ENCODE data around the gene KHDC1L. TPM values are rescaled to one million over a fixed set of nuclear protein-coding genes. Genes with fewer than 3 reads are reported as not detected.
"Not testable (repeated sequence)": the region's sequence is repeated elsewhere in the genome, so short reads cannot be mapped to it uniquely, and the experiment has no call there.

KHDC1L gene
- total RNA-seq, 1 donor from 2014 or later = 0.75 TPM

- Mint-ChIP-seq H3K27me3 (no peaks in the 10 kb centered on the region), H3K27ac (no peak overlapping the region), H3K9me3 (peaks cover 7% of the 10 kb centered on the region), H3K4me1 (ENCODE audit: unreplicated experiment) (no peaks in the 10 kb centered on the region), H3K4me3 (no peak overlapping the region), H3K36me3 (no peaks in the 10 kb centered on the region)
- DNase-seq (ENCODE audit: extremely low spot score, unreplicated experiment) = no peak
- no peak for TF ChIP-seq CTCF (conservative IDR thresholded peaks at IDR 0.05)
Observed at GRCh38 chr6:73203098-73203497, 22.2 kb downstream of the KHDC1L start.

GRCh38 chr6:73200735-73201134 is 24.6 kb downstream of the KHDC1L start:
- Mint-ChIP-seq H3K27ac (no peak overlapping the region), H3K27me3 (no peaks in the 10 kb centered on the region), H3K36me3 (no peaks in the 10 kb centered on the region), H3K4me1 (ENCODE audit: unreplicated experiment) (no peaks in the 10 kb centered on the region), H3K4me3 (no peak overlapping the region), H3K9me3 (no peaks in the 10 kb centered on the region)
- no peak for TF ChIP-seq CTCF (conservative IDR thresholded peaks at IDR 0.05)
- DNase-seq (ENCODE audit: extremely low spot score, unreplicated experiment) = no peak

- Mint-ChIP-seq H3K4me3 (no peak overlapping the region), H3K4me1 (ENCODE audit: unreplicated experiment) (no peaks in the 10 kb centered on the region), H3K9me3 (no peaks in the 10 kb centered on the region), H3K27me3 (no peaks in the 10 kb centered on the region), H3K27ac (no peak overlapping the region), H3K36me3 (no peaks in the 10 kb centered on the region)
- DNase-seq (ENCODE audit: extremely low spot score, unreplicated experiment) = no peak
- no peak for TF ChIP-seq CTCF (conservative IDR thresholded peaks at IDR 0.05)
Observed at GRCh38 chr6:73200247-73200646, 25.0 kb downstream of the KHDC1L start.

GRCh38 chr6:73194744-73195143 is 30.6 kb downstream of the KHDC1L start:
- H3K27me3 Mint-ChIP-seq = no peaks in the 10 kb centered on the region
- DNase-seq (ENCODE audit: extremely low spot score, unreplicated experiment) = no peak
- H3K36me3 Mint-ChIP-seq = no peaks in the 10 kb centered on the region
- no peak for TF ChIP-seq CTCF (conservative IDR thresholded peaks at IDR 0.05)
- H3K4me1 Mint-ChIP-seq (ENCODE audit: unreplicated experiment) = no peaks in the 10 kb centered on the region
- no peak overlapping the region for H3K4me3 Mint-ChIP-seq
- H3K9me3 Mint-ChIP-seq = no peaks in the 10 kb centered on the region
- no peak overlapping the region for H3K27ac Mint-ChIP-seq

- DNase-seq (ENCODE audit: extremely low spot score, unreplicated experiment); H3K27me3 Mint-ChIP-seq; H3K9me3 Mint-ChIP-seq; H3K27ac Mint-ChIP-seq; H3K36me3 Mint-ChIP-seq; H3K4me3 Mint-ChIP-seq; H3K4me1 Mint-ChIP-seq (ENCODE audit: unreplicated experiment): not testable (repeated sequence)
Observed at GRCh38 chr6:73193302-73193701, 32.0 kb downstream of the KHDC1L start.

GRCh38 chr6:73182021-73182607 is 43.2 kb downstream of the KHDC1L start:
- TF ChIP-seq CTCF (conservative IDR thresholded peaks at IDR 0.05) = no peak
- Mint-ChIP-seq H3K4me1 (ENCODE audit: unreplicated experiment) (peaks cover 5% of the 10 kb centered on the region), H3K9me3 (no peaks in the 10 kb centered on the region), H3K27me3 (peaks cover 17% of the 10 kb centered on the region), H3K36me3 (no peaks in the 10 kb centered on the region), H3K27ac (no peak overlapping the region), H3K4me3 (no peak overlapping the region)
- no peak for DNase-seq (ENCODE audit: extremely low spot score, unreplicated experiment)
